ENCODE results near the gene SELENOI. TPM values are rescaled to one million over a fixed set of nuclear protein-coding genes. Genes with fewer than 3 reads are reported as not detected.

Gene SELENOI
- total RNA-seq, 2 experiments from 2014 or later = 27.7 to 31.5 TPM

- Mint-ChIP-seq H3K27me3 (peaks cover 11% of the 10 kb centered on the region), H3K36me3 (ENCODE audit: low read depth) (no peaks in the 10 kb centered on the region), H3K27ac (no peak overlapping the region), H3K9me3 (no peaks in the 10 kb centered on the region), H3K4me3 (no peak overlapping the region), H3K4me1 (ENCODE audit: low read depth) (no peaks in the 10 kb centered on the region)
- H3K27ac ChIP-seq (ENCODE audit: low read depth in 1 of 2, low read length in 2 of 2) = no peak overlapping the region
- DNase-seq (no peak), ATAC-seq (ENCODE audit: poor library complexity) (no peak)
- POLR2A ChIA-PET = no interaction called here
- H3K9me3 ChIP-seq (ENCODE audit: control insufficient read depth in 1 of 2, insufficient read depth in 1 of 2, low read length in 2 of 2) = no peaks in the 10 kb centered on the region
- TF ChIP-seq CTCF (IDR thresholded peaks at IDR 0.05) = no peak
- CTCF ChIA-PET = no interaction called here
- intact Hi-C loops (cut with DNase I, micrococcal nuclease) = no loop called here
- H3K4me3 ChIP-seq (ENCODE audit: low read length) = no peak overlapping the region
- H3K36me3 ChIP-seq (ENCODE audit: insufficient read depth, low read length) = no peaks in the 10 kb centered on the region
- H3K4me1 ChIP-seq (ENCODE audit: insufficient read depth, low read length) = no peaks in the 10 kb centered on the region
- H3K27me3 ChIP-seq (ENCODE audit: control insufficient read depth in 1 of 2, insufficient read depth in 2 of 2, low read length in 2 of 2) = no peaks in the 10 kb centered on the region
Observed at GRCh38 chr2:26430826-26431225, 84.9 kb downstream of the SELENOI start.

- Mint-ChIP-seq H3K4me1 (ENCODE audit: low read depth) (no peaks in the 10 kb centered on the region), H3K27ac (no peak overlapping the region), H3K27me3 (peaks cover 11% of the 10 kb centered on the region), H3K9me3 (no peaks in the 10 kb centered on the region), H3K4me3 (no peak overlapping the region), H3K36me3 (ENCODE audit: low read depth) (no peaks in the 10 kb centered on the region)
- TF ChIP-seq CTCF (IDR thresholded peaks at IDR 0.05) = no peak
- ChIA-PET POLR2A (no interaction called here), CTCF (interaction anchor here (0.6 kb wide), 1 partner anchor 11 kb away, joined by 3 read pairs; no protein-coding TSS in a partner anchor)
- H3K4me3 ChIP-seq (ENCODE audit: low read length) = no peak overlapping the region
- no peaks in the 10 kb centered on the region for H3K27me3 ChIP-seq (ENCODE audit: control insufficient read depth in 1 of 2, insufficient read depth in 2 of 2, low read length in 2 of 2)
- no peaks in the 10 kb centered on the region for H3K9me3 ChIP-seq (ENCODE audit: control insufficient read depth in 1 of 2, insufficient read depth in 1 of 2, low read length in 2 of 2)
- intact Hi-C loops (cut with DNase I, micrococcal nuclease) = no loop called here
- H3K4me1 ChIP-seq (ENCODE audit: insufficient read depth, low read length) = no peaks in the 10 kb centered on the region
- ATAC-seq (ENCODE audit: poor library complexity) = no peak
- DNase-seq = no peak
- no peaks in the 10 kb centered on the region for H3K36me3 ChIP-seq (ENCODE audit: insufficient read depth, low read length)
- no peak overlapping the region for H3K27ac ChIP-seq (ENCODE audit: low read depth in 1 of 2, low read length in 2 of 2)
Observed at GRCh38 chr2:26432363-26432762, 86.4 kb downstream of the SELENOI start.

- Histone ChIP-seq H3K27me3 (ENCODE audit: control insufficient read depth in 1 of 2, insufficient read depth in 2 of 2, low read length in 2 of 2) (no peaks in the 10 kb centered on the region), H3K4me1 (ENCODE audit: insufficient read depth, low read length) (no peaks in the 10 kb centered on the region), H3K36me3 (ENCODE audit: insufficient read depth, low read length) (no peaks in the 10 kb centered on the region), H3K27ac (ENCODE audit: low read depth in 1 of 2, low read length in 2 of 2) (no peak overlapping the region), H3K4me3 (ENCODE audit: low read length) (no peak overlapping the region), H3K9me3 (ENCODE audit: control insufficient read depth in 1 of 2, insufficient read depth in 1 of 2, low read length in 2 of 2) (no peaks in the 10 kb centered on the region)
- intact Hi-C loops (cut with DNase I, micrococcal nuclease) = no loop called here
- CTCF ChIA-PET = interaction anchor here (0.6 kb wide), 1 partner anchor 11 kb away, joined by 3 read pairs; no protein-coding TSS in a partner anchor
- H3K27ac Mint-ChIP-seq = no peak overlapping the region
- H3K27me3 Mint-ChIP-seq = peaks cover 11% of the 10 kb centered on the region
- H3K4me1 Mint-ChIP-seq (ENCODE audit: low read depth) = no peaks in the 10 kb centered on the region
- DNase-seq (no peak), ATAC-seq (ENCODE audit: poor library complexity) (no peak)
- no peaks in the 10 kb centered on the region for H3K9me3 Mint-ChIP-seq
- H3K36me3 Mint-ChIP-seq (ENCODE audit: low read depth) = no peaks in the 10 kb centered on the region
- H3K4me3 Mint-ChIP-seq = no peak overlapping the region
- no peak for TF ChIP-seq CTCF (IDR thresholded peaks at IDR 0.05)
- POLR2A ChIA-PET = no interaction called here
Observed at GRCh38 chr2:26432859-26433258, 86.9 kb downstream of the SELENOI start.

All from CD4-positive, alpha-beta T cell (primary cell).